ENCODE data around the gene MORN4.

GRCh38 chr10:97600616-97601015, 32.7 kb downstream of the MORN4 start:
- TF ChIP-seq ZBTB6 (tag by site-specific recombination; IDR thresholded peaks at IDR 0.05), result no peak
- TF ChIP-seq ZSCAN16 (tag by site-specific recombination; IDR thresholded peaks at IDR 0.05), result no peak
- no peak for TF ChIP-seq ATF2 (tag by site-specific recombination; IDR thresholded peaks at IDR 0.05; ENCODE audit: low read depth)
- no peak for TF ChIP-seq ELK4 (IDR thresholded peaks at IDR 0.05; ENCODE audit: borderline replicate concordance, low read depth, low read length)
- no peak for TF ChIP-seq SCRT2 (tag by site-specific recombination; IDR thresholded peaks at IDR 0.05)
- no peak for TF ChIP-seq HIC1 (tag by site-specific recombination; IDR thresholded peaks at IDR 0.05)
